ENCODE measurements around the gene SOX12.

Gene SOX12

GRCh38 chr20:313402-313801 is 11.9 kb upstream of the SOX12 start:
- no peak for DNase-seq (ENCODE audit: extremely low read depth, low read depth)
- TF ChIP-seq CTCF (IDR thresholded peaks at IDR 0.05; ENCODE audit: low read depth, low read length), result no peak

- TF ChIP-seq CTCF (IDR thresholded peaks at IDR 0.05; ENCODE audit: low read depth, low read length), result no peak
- DNase-seq (ENCODE audit: extremely low read depth, low read depth), result no peak
Observed at GRCh38 chr20:313948-314347, 11.4 kb upstream of the SOX12 start.

GRCh38 chr20:316316-317068 is 8.9 kb upstream of the SOX12 start:
- no peak for TF ChIP-seq CTCF (IDR thresholded peaks at IDR 0.05; ENCODE audit: low read depth, low read length)
- DNase-seq (ENCODE audit: extremely low read depth, low read depth), result peak; percentile 69

- TF ChIP-seq CTCF (IDR thresholded peaks at IDR 0.05; ENCODE audit: low read depth, low read length), result peak; percentile 34
- DNase-seq (ENCODE audit: extremely low read depth, low read depth), result no peak
Observed at GRCh38 chr20:324177-325044, 941 bp upstream of the SOX12 start.

GRCh38 chr20:325889-326644 is 715 bp downstream of the SOX12 start:
- no peak for DNase-seq (ENCODE audit: extremely low read depth, low read depth)
- TF ChIP-seq CTCF (IDR thresholded peaks at IDR 0.05; ENCODE audit: low read depth, low read length), result no peak

GRCh38 chr20:326645-327185 is 1.4 kb downstream of the SOX12 start:
- no peak for TF ChIP-seq CTCF (IDR thresholded peaks at IDR 0.05; ENCODE audit: low read depth, low read length)
- no peak for DNase-seq (ENCODE audit: extremely low read depth, low read depth)
